Measurements from ENCODE around the gene TULP1. TPM values are rescaled to one million over a fixed set of nuclear protein-coding genes. Genes with fewer than 3 reads are reported as not detected.

The TULP1 gene
- total and polyA plus RNA-seq, 2 of the 13 experiments (the other 11 are each of a cell fraction or from before 2014, with no cell fraction given): not detected

DNA sequence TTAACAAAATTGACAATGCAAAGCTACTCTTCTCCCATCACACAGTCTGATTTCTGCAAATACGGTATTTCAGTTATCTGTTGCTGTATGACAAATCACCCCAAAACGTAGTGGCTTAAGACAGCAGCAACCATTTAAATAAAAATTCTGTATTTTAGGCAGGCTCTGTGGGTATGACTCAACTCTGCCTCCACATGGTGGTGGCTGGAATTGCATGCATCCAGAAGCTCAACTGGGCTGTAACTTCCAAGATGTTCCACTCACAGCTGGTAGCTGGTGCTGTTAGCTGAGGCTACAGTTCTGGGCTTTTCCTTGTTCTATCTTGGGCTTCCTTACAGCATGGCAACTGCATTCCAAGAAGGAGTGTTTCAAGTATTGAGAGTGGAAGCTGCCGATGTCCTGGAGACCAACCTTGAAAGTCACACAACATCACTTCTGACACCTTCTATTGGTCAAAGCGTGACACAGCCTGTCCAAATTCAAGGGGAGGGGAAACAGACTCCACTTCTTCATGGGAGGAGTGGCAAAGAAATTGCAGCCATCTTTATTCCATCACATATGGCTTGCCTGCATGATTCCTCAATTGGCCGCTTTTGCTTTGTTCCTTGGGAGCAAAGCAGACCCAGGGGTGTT is 39.7 kb upstream of the TULP1 start:
- FAIRE-seq: peak; percentile 92
- 30% methylated on average over 5 of the region's 5 CpGs for WGBS (ENCODE audit: low lambda C conversion rate)
- peak; percentile 57 for ATAC-seq
- TF ChIP-seq TEAD3 (CRISPR knock-in tag; optimal IDR thresholded peaks at IDR 0.05; ENCODE audit: borderline replicate concordance) (peak; percentile 40), CBX5 (CRISPR knock-in tag; IDR thresholded peaks at IDR 0.05; ENCODE audit: borderline replicate concordance) (0 out of 2 replicates have a peak, but pooled peaks have one; percentile 45), CBX1 (IDR thresholded peaks at IDR 0.05; ENCODE audit: low read depth) (no peak), FOSL2 (CRISPR knock-in tag; IDR thresholded peaks at IDR 0.05) (0 out of 2 replicates have a peak, but pooled peaks have one; percentile 15), ZNF354B (CRISPR knock-in tag; IDR thresholded peaks at IDR 0.05) (no peak), STAG1 (CRISPR knock-in tag; IDR thresholded peaks at IDR 0.05) (peak; percentile 71), KLF13 (CRISPR knock-in tag; IDR thresholded peaks at IDR 0.05) (0 out of 2 replicates have a peak, but pooled peaks have one; percentile 12), EP300 (IDR thresholded peaks at IDR 0.05; ENCODE audit: low read depth in 2 of 2, low read length in 2 of 2) (no peak), EP300 (CRISPR knock-in tag; IDR thresholded peaks at IDR 0.05; ENCODE audit: borderline replicate concordance) (no peak), ZMYM2 (CRISPR knock-in tag; IDR thresholded peaks at IDR 0.05) (0 out of 2 replicates have a peak, but pooled peaks have one; percentile 24), ARHGAP35 (CRISPR knock-in tag; IDR thresholded peaks at IDR 0.05; ENCODE audit: borderline replicate concordance) (no peak), SIN3B (IDR thresholded peaks at IDR 0.05; ENCODE audit: low read length) (no peak), SMC3 (IDR thresholded peaks at IDR 0.05; ENCODE audit: low read length) (peak; percentile 58; the same call in 1 of the 2 replicates), MAZ (IDR thresholded peaks at IDR 0.05; ENCODE audit: borderline replicate concordance, low read depth, low read length) (no peak), MAZ (CRISPR knock-in tag; IDR thresholded peaks at IDR 0.05; ENCODE audit: low read depth) (no peak), ZNF7 (CRISPR knock-in tag; IDR thresholded peaks at IDR 0.05) (no peak), TCF7L2 (IDR thresholded peaks at IDR 0.05; ENCODE audit: low read depth, low read length) (no peak)
- TF ChIP-seq, protein P1, sequence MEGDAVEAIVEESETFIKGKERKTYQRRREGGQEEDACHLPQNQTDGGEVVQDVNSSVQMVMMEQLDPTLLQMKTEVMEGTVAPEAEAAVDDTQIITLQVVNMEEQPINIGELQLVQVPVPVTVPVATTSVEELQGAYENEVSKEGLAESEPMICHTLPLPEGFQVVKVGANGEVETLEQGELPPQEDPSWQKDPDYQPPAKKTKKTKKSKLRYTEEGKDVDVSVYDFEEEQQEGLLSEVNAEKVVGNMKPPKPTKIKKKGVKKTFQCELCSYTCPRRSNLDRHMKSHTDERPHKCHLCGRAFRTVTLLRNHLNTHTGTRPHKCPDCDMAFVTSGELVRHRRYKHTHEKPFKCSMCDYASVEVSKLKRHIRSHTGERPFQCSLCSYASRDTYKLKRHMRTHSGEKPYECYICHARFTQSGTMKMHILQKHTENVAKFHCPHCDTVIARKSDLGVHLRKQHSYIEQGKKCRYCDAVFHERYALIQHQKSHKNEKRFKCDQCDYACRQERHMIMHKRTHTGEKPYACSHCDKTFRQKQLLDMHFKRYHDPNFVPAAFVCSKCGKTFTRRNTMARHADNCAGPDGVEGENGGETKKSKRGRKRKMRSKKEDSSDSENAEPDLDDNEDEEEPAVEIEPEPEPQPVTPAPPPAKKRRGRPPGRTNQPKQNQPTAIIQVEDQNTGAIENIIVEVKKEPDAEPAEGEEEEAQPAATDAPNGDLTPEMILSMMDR (CRISPR knock-in tag; IDR thresholded peaks at IDR 0.05): peak; percentile 82
- TF ChIP-seq, protein P2, sequence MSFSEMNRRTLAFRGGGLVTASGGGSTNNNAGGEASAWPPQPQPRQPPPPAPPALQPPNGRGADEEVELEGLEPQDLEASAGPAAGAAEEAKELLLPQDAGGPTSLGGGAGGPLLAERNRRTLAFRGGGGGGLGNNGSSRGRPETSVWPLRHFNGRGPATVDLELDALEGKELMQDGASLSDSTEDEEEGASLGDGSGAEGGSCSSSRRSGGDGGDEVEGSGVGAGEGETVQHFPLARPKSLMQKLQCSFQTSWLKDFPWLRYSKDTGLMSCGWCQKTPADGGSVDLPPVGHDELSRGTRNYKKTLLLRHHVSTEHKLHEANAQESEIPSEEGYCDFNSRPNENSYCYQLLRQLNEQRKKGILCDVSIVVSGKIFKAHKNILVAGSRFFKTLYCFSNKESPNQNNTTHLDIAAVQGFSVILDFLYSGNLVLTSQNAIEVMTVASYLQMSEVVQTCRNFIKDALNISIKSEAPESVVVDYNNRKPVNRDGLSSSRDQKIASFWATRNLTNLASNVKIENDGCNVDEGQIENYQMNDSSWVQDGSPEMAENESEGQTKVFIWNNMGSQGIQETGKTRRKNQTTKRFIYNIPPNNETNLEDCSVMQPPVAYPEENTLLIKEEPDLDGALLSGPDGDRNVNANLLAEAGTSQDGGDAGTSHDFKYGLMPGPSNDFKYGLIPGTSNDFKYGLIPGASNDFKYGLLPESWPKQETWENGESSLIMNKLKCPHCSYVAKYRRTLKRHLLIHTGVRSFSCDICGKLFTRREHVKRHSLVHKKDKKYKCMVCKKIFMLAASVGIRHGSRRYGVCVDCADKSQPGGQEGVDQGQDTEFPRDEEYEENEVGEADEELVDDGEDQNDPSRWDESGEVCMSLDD (CRISPR knock-in tag; IDR thresholded peaks at IDR 0.05; ENCODE audit: borderline replicate concordance): no peak
- TF ChIP-seq, protein P3, sequence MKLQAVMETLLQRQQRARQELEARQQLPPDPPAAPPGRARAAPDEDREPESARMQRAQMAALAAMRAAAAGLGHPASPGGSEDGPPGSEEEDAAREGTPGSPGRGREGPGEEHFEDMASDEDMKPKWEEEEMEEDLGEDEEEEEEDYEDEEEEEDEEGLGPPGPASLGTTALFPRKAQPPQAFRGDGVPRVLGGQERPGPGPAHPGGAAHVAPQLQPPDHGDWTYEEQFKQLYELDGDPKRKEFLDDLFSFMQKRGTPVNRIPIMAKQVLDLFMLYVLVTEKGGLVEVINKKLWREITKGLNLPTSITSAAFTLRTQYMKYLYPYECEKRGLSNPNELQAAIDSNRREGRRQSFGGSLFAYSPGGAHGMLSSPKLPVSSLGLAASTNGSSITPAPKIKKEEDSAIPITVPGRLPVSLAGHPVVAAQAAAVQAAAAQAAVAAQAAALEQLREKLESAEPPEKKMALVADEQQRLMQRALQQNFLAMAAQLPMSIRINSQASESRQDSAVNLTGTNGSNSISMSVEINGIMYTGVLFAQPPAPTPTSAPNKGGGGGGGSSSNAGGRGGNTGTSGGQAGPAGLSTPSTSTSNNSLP (IDR thresholded peaks at IDR 0.05; ENCODE audit: low read depth, low read length): no peak

More for the DNA sequence above, 39.7 kb upstream of the TULP1 start:
- no peak overlapping the region for H3K9ac ChIP-seq (ENCODE audit: insufficient read depth, low read depth, low read length)
- ChIA-PET CTCF (ENCODE audit: low intra/inter-chr PET ratio, low total read pairs) (interaction anchor here (1.2 to 1.8 kb wide), 2 partner anchors 29 to 258 kb away, joined by 3 to 16 read pairs; no protein-coding TSS in a partner anchor), POLR2A (no interaction called here)
- peaks cover 7% of the 10 kb centered on the region; the same call in 1 of the 2 replicates for H3K4me1 ChIP-seq (ENCODE audit: insufficient read depth, low read length)
- peaks cover 11% of the 10 kb centered on the region; the same call in 1 of the 2 replicates for H3K9me3 ChIP-seq (ENCODE audit: low read length)
- BruUV-seq (replicated peaks): no TSS peak
- H2AFZ ChIP-seq (ENCODE audit: low read length): no peak overlapping the region
- in situ Hi-C loops (cut with HindIII; ENCODE audit: extremely low pct_ligation_motif_present, low pct_unique_long_range_greater_than_20kb) (no loop called here), intact Hi-C loops (cut with micrococcal nuclease; ENCODE audit: unreplicated experiment) (loop anchor here (1.0 kb wide), 1 partner anchor 29 kb away; no protein-coding TSS in a partner anchor)
- no peak overlapping the region for H3K27ac ChIP-seq (ENCODE audit: extremely low read length, insufficient read depth, low read length)
- H3K4me2 ChIP-seq (ENCODE audit: low read depth, low read length): no peak overlapping the region
- no peak overlapping the region for H3K4me3 ChIP-seq (replicated peaks in 1 of 3; ENCODE audit: insufficient read depth in 1 of 3, low read depth in 2 of 3, low read length in 3 of 3)
- no peaks in the 10 kb centered on the region for H3K36me3 ChIP-seq (replicated peaks in 1 of 2; ENCODE audit: control insufficient read depth in 1 of 2, insufficient read depth in 2 of 2, low read length in 2 of 2)
- no peaks in the 10 kb centered on the region for H3K79me2 ChIP-seq (ENCODE audit: insufficient read depth, low read length)
- peak; percentile 40 for DNase-seq (ENCODE audit: low spot score)
- H4K20me1 ChIP-seq (ENCODE audit: insufficient read depth, low read length): no peaks in the 10 kb centered on the region
- H3K27me3 ChIP-seq (ENCODE audit: control insufficient read depth in 1 of 2, insufficient read depth in 2 of 2, low read length in 2 of 2): peaks cover 2 to 12% of the 10 kb centered on the region in 2 experiments; a peak in 3 of 5 replicates
